Caco-2 (cell line): Measurements from ENCODE around the gene MRM3. TPM values are rescaled to one million over a fixed set of nuclear protein-coding genes. Genes with fewer than 3 reads are reported as not detected.

ENCODE experiments used
- BruUV-seq: library from RNA; stranded (reverse); fragments of 400-500 nt; replicated peaks from 2 replicates; lab custom pipeline; 2021; lab: Mats Ljungman, UMichigan
- CTCF ChIA-PET: fragments of 300-600 bp; sonication (Branson Sonifier 250); formaldehyde crosslinking; loops from one replicate; lab custom pipeline; 2022; ENCODE audit warnings: antibody characterized with exemption; lab: Charles Lee
- POLR2A ChIA-PET: fragments of 300-600 bp; sonication (Branson Sonifier 250); formaldehyde crosslinking; loops from one replicate; lab custom pipeline; 2022; ENCODE audit warnings: antibody characterized with exemption; lab: Charles Lee
- DNase-seq, 2 experiments: peaks; one replicate each; pipeline versions ENCODE4 v3.0.0 to v3.0.0-alpha.2; 2020 to 2022
- H3K27me3 ChIP-seq: replicated peaks from 2 replicates; pipeline ENCODE4 v1.6.0; 2011; ENCODE audit warnings: low read length; ENCODE audit not compliant: control insufficient read depth, insufficient read depth
- H3K36me3 ChIP-seq: 2 replicates; pipeline ENCODE4 v1.5.1; 2011; ENCODE audit warnings: low read length; ENCODE audit not compliant: control insufficient read depth, insufficient read depth
- H3K4me1 ChIP-seq: fragments of 250-450 bp; sonication (Bioruptor Pico); 2 replicates; pipeline ENCODE4 v1.5.1; 2020; ENCODE audit warnings: mild to moderate bottlenecking
- H3K4me3 ChIP-seq: 2 replicates; pipeline ENCODE4 v1.5.1; 2011; ENCODE audit warnings: low read depth, mild to moderate bottlenecking, control low read depth, low read length
- H3K9me3 ChIP-seq: fragments of 250-450 bp; sonication (Bioruptor Pico); 2 replicates; pipeline ENCODE4 v1.5.1; 2020; ENCODE audit warnings: mild to moderate bottlenecking, moderate library complexity
- H3K27ac Mint-ChIP-seq: one replicate; pipeline ENCODE4 v1.8.0; 2022; ENCODE audit warnings: mixed read lengths; ENCODE audit not compliant: unreplicated experiment
- H3K27me3 Mint-ChIP-seq: one replicate; pipeline ENCODE4 v1.8.0; 2022; ENCODE audit warnings: mixed read lengths; ENCODE audit not compliant: insufficient read depth, unreplicated experiment
- H3K36me3 Mint-ChIP-seq: one replicate; pipeline ENCODE4 v1.8.0; 2022; ENCODE audit warnings: mild to moderate bottlenecking, mixed read lengths; ENCODE audit not compliant: insufficient read depth, unreplicated experiment
- H3K4me1 Mint-ChIP-seq: one replicate; pipeline ENCODE4 v1.8.0; 2022; ENCODE audit warnings: low read depth, mixed read lengths; ENCODE audit not compliant: unreplicated experiment
- H3K4me3 Mint-ChIP-seq: one replicate; pipeline ENCODE4 v1.8.0; 2022; ENCODE audit warnings: mild to moderate bottlenecking, moderate library complexity, mixed read lengths; ENCODE audit not compliant: unreplicated experiment
- H3K9me3 Mint-ChIP-seq: one replicate; pipeline ENCODE4 v1.8.0; 2022; ENCODE audit warnings: mixed read lengths; ENCODE audit not compliant: unreplicated experiment
- CTCF ChIP-seq, 2 experiments: fragments of 200-600 bp in 1 of 2; IDR thresholded peaks; 1 replicate in 1 of 2; 2 replicates in 1 of 2; pipeline versions ENCODE4 v1.5.1 to v1.8.0; 2011 to 2022; ENCODE audit warnings: antibody characterized with exemption in 1 of 2, control low read depth in 1 of 2, inconsistent platforms in 1 of 2, low read depth in 1 of 2, low read length in 1 of 2, mild to moderate bottlenecking in 1 of 2, moderate library complexity in 1 of 2; ENCODE audit not compliant: insufficient read depth in 1 of 2, severe bottlenecking in 1 of 2, unreplicated experiment in 1 of 2
- intact Hi-C: fragments of 100-400 bp; cut with micrococcal nuclease; formaldehyde crosslinking; loops from one replicate; pipeline ENCODE4 v1.10.0; 2022; ENCODE audit not compliant: unreplicated experiment
- total RNA-seq: library from RNA; stranded (reverse); gene quantifications from 2 replicates; pipeline ENCODE4 v1.2.3, GENCODE V29; 2022

MRM3 gene
- total RNA-seq, 1 experiment from 2014 or later: 14.1 TPM

DNA sequence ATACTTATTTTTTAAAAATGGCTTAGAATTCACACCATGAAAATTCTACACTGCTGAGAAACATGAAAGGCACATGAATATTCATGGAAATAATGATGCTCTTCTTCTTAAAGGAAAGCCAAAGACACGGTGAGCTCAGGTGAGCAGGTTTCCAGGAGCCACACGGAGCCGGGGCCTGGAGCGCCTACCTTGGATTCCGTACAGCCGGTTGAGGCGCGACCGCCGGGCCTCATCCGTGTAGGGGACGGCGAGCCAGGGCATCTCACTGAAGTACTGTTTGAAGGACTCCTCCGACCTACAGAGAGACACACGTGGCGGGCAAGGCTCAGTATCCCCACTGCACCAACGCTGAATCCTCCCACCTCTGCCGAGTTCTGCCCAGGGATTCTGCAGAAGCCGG lies 37.1 kb downstream of the MRM3 start:
- Mint-ChIP-seq H3K9me3 (no peaks in the 10 kb centered on the region), H3K4me1 (no peaks in the 10 kb centered on the region), H3K27me3 (no peaks in the 10 kb centered on the region), H3K36me3 (peaks cover 48% of the 10 kb centered on the region), H3K27ac (no peak overlapping the region), H3K4me3 (no peak overlapping the region)
- DNase-seq: no peak
- no peak for TF ChIP-seq CTCF (IDR thresholded peaks at IDR 0.05; ENCODE audit: insufficient read depth in 1 of 2, low read depth in 1 of 2, low read length in 1 of 2, severe bottlenecking in 1 of 2, unreplicated experiment in 1 of 2)
- no peaks in the 10 kb centered on the region for H3K9me3 ChIP-seq
- CTCF ChIA-PET: no interaction called here
- POLR2A ChIA-PET: no interaction called here
- peaks cover 3% of the 10 kb centered on the region; the same call in 1 of the 2 replicates for H3K36me3 ChIP-seq
- BruUV-seq: no TSS peak
- no peaks in the 10 kb centered on the region for H3K27me3 ChIP-seq
- intact Hi-C loops: no loop called here
- H3K4me3 ChIP-seq: no peak overlapping the region
- H3K4me1 ChIP-seq: no peaks in the 10 kb centered on the region

DNA sequence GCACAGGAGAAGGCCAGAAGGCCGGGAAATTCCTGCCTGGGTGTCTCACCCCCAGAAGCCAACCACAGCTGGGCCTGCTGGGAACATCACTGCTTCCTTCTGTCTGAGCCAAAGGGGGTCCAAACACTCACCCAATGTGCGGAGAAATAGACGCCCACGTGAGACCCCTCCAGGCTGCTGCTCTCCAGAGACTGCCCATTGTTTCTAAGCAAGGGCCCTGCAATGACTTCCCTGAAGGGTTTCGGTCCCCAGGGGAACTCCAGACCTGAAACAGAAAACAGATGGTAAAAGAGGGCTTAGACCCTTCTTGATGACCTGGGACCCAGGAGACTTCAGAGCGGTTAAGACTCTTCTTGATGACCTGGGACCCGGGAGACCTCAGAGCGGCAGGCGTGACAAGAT lies 41.3 kb downstream of the MRM3 start:
- Histone ChIP-seq H3K4me3 (no peak overlapping the region), H3K4me1 (no peaks in the 10 kb centered on the region), H3K27me3 (no peaks in the 10 kb centered on the region), H3K36me3 (peaks cover 2% of the 10 kb centered on the region; the same call in 1 of the 2 replicates), H3K9me3 (no peaks in the 10 kb centered on the region)
- Mint-ChIP-seq H3K4me3 (no peak overlapping the region), H3K27ac (no peak overlapping the region), H3K9me3 (no peaks in the 10 kb centered on the region), H3K4me1 (no peaks in the 10 kb centered on the region), H3K27me3 (no peaks in the 10 kb centered on the region), H3K36me3 (peaks cover 54% of the 10 kb centered on the region)
- intact Hi-C loops: no loop called here
- CTCF ChIA-PET: no interaction called here
- POLR2A ChIA-PET: no interaction called here
- no TSS peak for BruUV-seq
- TF ChIP-seq CTCF (IDR thresholded peaks at IDR 0.05; ENCODE audit: insufficient read depth in 1 of 2, low read depth in 1 of 2, low read length in 1 of 2, severe bottlenecking in 1 of 2, unreplicated experiment in 1 of 2): no peak
- no peak for DNase-seq

DNA sequence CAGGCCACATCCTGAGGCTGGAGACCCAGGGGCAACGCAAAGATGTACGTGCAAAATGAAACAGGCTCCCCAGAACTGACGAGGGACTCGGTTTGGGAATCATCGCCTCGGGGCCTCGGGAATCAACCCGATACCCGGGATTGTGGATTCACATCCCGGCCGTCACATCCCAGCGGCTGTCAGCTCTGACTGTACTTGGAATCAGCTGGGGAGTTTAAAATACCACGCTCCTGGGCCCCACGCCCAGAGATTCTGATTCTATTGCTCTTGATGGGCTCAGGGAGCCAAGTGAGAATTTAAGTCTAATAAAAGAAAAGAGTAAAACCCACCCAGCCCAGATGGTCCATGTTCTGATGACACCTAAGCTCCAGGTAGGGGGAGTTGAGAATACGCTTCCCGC lies 42.2 kb downstream of the MRM3 start:
- no peaks in the 10 kb centered on the region for H3K27me3 Mint-ChIP-seq
- no peak for DNase-seq
- CTCF ChIA-PET: no interaction called here
- POLR2A ChIA-PET: no interaction called here
- no peaks in the 10 kb centered on the region for H3K4me1 Mint-ChIP-seq
- no peak overlapping the region for H3K4me3 Mint-ChIP-seq
- Histone ChIP-seq H3K9me3 (no peaks in the 10 kb centered on the region), H3K27me3 (no peaks in the 10 kb centered on the region), H3K36me3 (peaks cover 2% of the 10 kb centered on the region; the same call in 1 of the 2 replicates), H3K4me1 (no peaks in the 10 kb centered on the region), H3K4me3 (no peak overlapping the region)
- no TSS peak for BruUV-seq
- intact Hi-C loops: no loop called here
- H3K36me3 Mint-ChIP-seq: peaks cover 61% of the 10 kb centered on the region
- no peak overlapping the region for H3K27ac Mint-ChIP-seq
- no peaks in the 10 kb centered on the region for H3K9me3 Mint-ChIP-seq
- TF ChIP-seq CTCF (IDR thresholded peaks at IDR 0.05; ENCODE audit: insufficient read depth in 1 of 2, low read depth in 1 of 2, low read length in 1 of 2, severe bottlenecking in 1 of 2, unreplicated experiment in 1 of 2): no peak
